GM21447 (cell line): ENCODE measurements around the gene MAP3K20.
"Not testable (repeated sequence)": the region's sequence is repeated elsewhere in the genome, so short reads cannot be mapped to it uniquely, and the experiment has no call there.

ENCODE experiments used
- ATAC-seq: cut with Tn5 transposase; IDR thresholded peaks from one replicate; pipeline ENCODE4 v1.9.1; 2021; ENCODE audit not compliant: unreplicated experiment

MAP3K20 gene

DNA sequence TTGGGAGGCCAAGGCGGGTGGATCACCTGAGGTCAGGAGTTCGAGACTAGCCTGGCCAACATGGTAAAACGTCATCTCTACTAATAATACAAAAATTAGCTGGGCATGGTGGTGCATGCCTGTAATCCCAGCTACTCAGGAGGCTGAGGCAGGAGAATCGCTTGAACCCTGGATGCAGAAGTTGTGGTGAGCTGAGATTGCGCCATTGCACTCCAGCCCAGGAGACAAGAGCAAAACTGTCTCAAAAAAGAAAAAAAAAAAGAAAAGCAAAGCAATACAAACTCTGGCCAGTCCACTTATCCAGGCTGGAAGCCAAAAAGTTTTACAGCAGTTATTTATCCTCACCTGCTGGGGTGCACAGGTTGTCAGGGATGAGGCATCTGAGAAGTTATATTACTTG, 186.7 kb downstream of the MAP3K20 start:
- not testable (repeated sequence) for ATAC-seq

DNA sequence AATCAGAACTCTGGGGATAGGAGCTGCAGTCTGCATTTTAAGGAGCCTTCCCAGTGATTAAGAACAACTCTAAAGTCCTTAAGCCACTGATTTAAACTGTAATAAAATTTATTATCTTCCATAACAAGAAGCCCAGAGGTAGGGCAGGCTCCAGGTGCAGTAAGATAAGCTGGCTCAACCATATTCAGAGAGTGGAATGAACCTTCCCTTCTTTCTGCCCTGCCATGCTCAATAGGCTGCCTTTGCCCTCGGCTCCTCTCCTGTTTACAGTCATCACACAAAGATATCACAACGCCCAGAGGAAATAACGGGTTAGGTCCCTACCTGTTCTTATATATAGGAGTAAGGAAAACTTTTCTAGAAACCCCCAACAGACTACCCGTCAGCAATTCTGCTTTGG, 188.5 kb downstream of the MAP3K20 start:
- ATAC-seq, result no peak

DNA sequence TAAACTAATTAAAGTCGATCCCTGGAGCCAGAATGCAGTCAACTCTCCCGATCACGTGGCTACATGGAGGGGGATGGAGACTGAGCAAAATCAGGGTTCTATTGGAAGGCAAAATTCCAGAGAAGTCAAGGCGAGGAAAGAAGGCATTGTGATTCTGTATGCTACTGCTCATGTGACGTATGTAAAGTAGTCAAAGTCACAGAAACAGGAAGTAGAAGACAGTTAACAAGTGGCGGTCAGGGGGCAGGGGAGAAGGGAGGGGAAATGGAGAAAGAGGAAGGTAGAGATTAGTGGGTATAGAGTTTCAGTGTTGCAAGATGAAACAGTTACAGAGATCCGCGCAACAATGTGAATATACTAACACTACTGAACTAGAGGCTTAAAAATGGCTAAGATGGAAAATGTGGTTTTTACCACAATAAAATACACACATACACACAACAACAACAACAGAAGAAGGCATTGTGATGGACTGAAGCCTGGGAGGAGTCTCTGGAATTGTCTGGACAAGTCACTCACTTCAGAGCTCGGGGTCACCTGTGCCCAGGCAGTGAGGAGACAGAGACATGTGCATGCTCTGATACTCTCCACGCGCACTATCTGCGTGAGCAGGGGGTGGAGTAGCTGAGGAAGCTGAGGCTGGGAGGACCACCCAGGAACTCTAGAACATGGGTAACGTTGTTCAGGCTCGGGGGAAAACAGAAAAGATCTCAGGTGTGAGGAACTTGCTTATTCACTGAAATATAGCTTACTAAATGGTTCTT, 189.1 kb downstream of the MAP3K20 start:
- ATAC-seq, result peak; percentile 99

DNA sequence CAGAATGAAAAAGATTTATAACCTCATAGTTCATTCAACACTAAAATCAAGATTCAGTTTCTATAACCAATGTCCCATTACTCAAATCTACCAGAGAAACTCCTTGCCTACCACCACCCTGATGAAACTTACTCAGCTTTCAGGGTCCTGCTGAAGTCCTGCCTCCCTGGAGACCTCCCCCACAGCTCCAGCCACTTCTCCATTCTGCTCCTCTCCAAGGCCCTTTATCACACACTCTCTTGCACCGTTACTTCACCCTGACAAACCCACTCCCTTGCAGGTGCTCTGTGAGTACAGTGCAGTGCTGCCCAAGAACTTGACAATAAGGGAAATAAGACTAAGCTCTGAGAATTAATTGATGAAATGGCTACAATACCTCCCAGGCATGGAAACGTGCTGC, 195.5 kb downstream of the MAP3K20 start:
- no peak for ATAC-seq

DNA sequence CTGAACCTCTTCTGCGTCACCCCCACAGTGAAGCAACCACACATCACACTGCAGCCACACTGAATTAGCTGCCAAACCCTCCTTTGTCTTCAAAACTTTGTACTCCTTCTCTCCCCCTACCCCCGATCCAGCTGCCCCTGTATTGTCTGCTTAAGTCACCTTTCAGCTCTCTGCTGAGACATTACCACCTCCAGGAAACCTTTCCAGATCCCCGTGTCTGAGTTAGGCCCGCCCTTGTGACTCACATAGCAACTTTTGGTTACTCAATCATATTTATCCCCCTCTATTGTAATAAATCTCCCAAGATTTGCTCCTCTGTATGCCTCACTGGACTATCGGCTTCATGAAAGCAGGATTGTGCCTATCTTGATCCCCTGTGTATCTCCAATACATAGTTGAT, 196.2 kb downstream of the MAP3K20 start:
- no peak for ATAC-seq

DNA sequence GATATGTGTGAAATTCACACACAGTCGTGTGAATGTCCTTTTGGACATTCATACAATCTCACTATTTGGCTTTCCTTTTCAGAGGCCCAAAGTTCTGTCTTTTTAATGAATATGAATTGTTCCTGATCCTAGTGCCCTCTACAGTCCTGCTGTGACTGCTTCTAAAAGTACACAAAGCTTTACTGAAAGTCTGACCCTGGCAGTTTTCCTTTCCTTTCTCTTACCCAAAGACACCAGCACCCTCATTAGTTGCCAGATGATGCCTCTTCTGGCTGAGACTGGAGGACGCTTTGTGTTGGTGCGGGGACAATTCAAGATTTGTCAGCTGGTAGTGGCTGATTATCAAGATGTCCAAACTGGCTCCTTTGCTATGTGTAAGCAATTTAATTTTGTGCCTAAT, 197.2 kb downstream of the MAP3K20 start:
- no peak for ATAC-seq

DNA sequence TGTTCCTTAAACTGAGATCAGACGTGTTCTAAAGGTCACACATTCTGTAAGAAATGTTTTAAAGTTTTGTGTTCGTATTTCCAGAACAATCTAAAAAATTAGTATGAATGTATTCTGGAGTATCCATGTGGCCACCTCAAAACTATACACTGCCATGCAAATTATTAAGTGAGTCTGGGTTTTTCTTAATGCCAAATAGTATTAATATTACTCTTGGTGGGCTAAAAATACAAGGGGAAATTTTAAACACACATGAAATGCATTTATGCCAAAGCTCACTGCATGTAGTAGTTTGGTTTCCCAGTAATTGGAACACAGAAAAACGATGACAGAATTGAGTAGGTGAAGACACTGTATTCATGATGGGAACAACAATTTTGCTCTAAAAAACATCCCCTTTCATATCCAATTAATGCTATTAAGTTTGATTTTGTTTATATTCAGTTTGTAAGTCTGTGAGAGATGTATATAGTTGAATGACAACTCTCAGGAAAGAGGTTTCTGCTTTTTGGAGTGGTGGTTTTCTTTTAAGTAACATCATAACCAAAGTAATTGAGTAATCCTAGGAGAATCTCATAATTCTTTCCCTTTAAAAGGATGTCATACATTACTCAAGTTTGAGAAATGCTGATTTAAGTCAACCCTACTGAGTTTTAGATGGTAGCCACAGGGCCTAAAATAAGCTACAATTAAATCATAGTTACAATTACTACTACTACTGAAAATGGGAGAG, 203.3 kb downstream of the MAP3K20 start:
- ATAC-seq, result no peak

DNA sequence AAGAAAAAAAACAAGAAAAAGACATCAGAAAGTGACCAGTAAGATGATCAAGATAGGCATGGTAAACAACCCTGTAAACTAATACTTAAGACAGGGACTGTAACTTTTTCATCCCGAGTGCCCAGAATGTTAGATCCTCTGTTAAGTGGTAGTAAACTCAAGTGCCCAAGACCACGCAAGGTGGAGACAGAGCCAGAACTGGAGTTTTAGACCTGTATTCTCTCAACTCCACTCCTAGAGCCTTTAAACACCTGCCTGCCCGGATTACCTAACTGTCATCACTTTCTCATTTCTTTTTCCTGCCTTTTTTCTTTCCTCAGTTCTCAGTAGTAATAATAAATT, 203.9 kb downstream of the MAP3K20 start:
- no peak for ATAC-seq

DNA sequence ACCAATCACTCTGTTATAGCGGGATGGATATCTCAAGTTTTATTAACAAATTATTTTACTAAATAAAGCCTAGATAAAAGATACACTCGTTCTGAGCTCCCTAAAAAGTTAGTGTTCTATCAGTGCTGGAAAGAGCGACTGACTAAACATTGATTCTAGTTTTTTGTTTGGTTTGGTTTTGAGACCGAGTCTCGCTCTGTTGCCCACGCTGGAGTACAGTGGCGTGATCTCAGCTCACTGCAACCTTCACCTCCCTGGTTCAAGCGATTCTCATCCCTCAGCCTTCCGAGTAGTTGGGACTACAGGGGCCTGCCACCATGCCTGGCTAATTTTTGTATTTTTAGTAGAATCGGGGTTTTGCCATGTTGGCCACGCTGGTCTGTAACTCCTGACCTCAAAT, 205.2 kb downstream of the MAP3K20 start:
- no peak for ATAC-seq

DNA sequence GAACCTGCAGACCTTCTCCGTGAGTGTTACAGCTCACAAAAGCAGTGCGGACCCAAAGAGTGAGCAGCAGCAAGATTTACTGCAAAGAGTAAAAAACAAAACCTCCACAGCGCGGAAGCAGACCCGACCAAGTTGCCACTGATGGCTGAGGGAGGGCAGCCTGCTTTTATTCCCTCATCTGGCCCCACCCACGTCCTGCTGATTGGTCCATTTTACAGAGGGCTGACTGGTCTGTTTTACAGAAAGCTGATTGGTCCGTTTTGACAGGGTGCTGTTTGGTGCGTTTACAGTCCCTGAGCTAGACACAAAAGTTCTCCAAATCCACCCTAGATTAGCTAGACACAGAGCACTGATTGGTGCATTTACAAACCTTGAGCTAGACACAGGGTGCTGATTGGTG, 206.3 kb downstream of the MAP3K20 start:
- ATAC-seq, result not testable (repeated sequence)

DNA sequence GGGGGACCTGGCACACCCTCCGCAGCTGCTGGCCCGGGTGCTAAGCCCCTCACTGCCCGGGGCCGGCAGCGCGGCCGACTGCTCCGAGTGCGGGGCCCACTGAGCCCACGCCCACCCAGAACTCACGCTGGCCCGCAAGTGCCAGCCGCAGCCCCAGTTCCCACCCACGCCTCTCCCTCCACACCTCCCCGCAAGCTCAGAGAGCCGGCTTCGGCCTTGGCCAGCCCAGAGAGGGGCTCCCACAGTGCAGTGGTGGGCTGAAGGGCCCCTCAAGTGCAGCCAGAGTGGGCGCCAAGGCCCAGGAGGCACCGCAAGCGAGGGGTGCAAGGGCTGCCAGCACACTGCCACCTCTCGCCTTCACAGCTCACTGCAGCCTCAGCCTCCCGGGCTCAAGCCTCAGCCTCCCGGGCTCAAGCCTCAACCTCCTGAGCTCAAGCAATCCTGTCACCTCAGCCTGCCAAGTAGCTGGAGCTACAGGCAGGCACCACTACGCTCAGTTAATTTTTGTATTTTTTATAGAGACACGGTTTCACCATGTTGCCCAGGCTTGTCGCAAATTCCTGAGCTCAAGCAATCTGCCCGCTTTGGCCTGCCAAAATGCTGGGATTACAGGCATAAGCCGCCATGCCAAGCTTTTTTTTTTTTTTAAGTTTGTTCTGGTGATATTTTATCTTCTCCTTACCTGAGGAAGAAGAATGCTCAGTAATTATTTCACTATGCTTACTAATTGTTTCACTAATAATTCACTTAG, 207.3 kb downstream of the MAP3K20 start:
- ATAC-seq, result no peak

DNA sequence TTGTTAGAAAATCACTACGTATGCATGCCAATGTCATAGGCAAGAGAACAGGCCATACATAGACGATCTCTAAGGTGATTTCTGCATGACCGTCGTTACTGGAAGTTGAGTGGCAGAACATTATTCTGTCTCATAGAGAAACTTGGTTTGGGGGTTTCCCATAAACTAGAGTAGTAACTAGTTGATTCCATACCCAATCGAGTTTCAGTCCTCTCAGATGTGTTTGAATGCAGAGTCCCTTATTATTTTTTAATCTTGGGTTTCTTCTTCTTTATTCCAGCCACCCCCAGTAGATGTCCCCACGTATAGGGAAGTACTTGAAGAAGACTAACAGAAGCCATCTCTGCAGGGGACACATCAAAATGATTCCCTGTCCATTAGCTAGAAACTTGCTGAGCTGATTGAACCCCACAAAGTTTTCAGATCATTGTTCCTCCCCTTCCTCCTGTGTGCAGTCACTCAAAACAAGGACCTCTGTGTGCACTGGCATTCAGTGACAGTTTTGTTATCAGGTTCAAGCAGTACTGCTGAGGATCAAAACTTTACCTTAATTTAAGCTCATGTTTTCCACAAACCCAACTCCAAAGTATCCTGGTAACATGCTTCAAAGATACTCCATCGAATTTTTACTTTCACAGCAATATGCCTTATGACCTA, 210.6 kb downstream of the MAP3K20 start:
- ATAC-seq, result peak; percentile 84

DNA sequence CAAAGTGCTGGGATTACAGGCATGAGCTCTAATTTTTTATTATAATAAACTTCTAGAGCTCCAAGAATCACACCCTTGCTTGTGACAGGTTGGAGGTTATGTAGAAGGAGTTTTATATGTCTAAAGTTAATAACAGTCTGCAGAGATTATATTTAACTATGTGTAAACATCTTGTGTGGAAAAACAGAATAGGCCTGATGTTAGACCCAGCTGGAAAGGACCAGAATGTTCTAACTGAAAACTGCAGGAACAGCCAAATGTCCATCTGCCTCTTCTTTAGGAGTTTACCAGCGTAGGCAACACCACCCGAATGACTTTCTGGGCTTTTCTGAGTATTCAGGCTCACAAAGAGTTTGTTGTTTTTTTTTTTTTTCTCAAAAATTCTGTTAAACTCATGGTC, 211.9 kb downstream of the MAP3K20 start:
- no peak for ATAC-seq

DNA sequence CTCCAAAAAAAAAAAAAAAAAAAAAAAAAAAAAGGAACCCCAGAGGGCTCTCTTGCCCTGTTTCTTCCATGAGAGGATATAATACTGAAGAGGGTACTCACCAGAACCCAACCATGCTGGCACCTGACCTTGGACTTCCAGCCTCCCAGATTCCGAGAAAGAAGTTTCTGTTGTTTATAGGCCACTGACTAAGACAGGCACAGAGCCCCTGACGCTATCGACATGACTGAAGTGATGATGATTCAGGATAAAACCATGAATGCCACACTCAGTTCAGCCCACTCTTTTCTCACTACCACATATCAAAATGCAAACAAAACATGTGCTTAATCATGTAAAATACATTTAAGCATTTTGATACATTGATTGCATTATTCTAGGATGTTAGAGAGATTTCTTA, 212.9 kb downstream of the MAP3K20 start:
- ATAC-seq, result no peak

DNA sequence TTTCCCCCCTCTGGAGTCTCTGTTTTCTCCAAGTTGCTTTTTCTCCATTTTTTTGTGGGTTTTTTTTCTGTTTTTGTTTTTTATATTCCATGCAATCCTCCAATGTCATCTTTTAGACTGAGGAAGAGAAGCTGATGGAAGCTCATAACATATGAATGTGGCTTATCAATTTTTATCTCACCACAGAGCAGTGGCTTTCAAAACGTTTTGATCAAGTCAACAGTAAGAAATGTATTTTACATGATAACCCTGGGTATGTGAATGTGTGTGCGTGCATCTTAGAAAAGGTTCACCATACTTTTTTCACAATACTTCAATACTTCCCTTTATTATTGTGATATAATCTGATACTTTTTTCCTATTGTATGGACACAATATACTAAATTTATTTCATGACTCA, 214.4 kb downstream of the MAP3K20 start:
- ATAC-seq, result no peak

DNA sequence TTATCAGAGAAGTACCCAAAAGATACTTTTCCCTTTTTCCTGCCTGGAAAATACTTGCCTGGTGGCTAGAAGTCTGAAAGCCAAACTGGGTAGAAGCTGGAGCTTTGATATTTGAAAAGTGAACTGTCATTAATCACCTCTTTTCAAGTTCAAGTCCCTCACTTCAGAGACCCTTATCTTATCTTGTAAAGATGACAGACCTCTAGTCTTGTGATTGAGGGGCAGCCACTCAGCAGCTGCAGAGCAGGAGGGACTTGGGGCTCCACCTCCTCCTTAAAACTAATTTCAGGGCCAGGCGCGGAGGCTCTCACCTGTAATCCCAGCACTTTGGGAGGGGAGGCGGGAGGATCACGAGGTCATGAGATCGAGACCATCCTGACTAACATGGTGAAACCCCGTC, 214.9 kb downstream of the MAP3K20 start:
- ATAC-seq, result no peak

DNA sequence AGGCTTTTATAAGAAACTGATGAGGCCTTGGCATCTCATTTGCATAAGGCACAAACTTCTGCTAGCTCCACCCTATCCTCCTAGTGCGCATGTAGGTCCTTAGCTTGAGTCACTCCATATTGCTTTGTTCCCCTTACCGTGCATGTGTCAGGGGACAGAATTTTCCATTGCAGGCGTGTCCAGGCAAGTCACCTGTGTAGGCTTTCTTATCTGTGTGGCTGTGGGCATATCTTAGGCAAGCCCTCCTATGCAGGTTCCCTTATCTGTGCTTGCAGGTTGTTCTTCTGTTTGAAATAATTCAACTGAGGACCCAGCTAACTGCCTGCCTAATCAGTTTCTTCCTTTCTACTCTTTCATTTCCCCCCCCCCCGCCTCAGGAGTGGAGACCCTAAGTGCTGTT, 215.8 kb downstream of the MAP3K20 start:
- no peak for ATAC-seq

DNA sequence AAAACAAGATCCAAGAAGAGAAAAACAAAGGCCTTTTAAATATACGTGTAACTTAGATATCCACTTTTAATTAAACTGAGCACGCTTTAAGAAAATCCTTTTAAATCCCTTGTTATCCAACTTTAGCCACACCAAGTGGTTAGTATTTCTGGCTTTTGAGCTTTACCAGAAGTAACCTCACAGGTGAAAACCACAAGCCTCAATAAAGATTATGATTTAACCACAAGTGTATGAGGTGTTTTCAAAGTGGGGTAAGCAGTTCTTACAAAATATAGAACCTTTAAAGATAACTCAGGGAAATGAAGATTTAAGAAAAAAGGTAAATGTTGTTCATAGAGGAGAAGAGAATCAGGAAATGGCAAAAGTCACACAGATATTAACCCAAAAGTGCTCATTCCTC, 220.6 kb downstream of the MAP3K20 start:
- ATAC-seq, result no peak

DNA sequence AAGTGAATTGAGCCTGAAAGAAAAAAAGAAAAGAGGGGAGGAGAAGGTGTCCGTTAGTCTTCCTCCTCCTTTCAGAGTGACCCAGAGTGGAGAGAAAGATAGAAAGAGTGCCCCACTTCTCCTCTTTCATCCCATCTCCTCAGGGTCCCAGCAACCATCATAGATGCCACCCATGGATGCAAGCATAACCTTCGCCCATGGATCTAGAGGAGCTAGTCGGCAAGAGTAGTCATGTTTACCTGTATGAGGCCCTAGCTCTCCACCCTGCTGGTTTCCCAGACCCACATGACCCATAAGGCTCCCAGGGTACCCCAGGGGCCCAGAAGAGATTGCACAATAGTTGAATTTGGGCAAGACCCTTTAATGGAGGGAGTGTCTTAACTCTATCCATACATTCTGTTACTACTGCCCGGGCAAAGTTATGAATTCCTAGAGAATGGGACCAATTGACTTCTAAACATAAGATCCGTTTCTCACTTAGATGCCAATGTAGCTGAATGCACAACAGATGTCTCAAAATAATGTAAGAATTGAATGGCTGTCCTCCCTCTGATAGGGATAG, 223.0 kb downstream of the MAP3K20 start:
- no peak for ATAC-seq

DNA sequence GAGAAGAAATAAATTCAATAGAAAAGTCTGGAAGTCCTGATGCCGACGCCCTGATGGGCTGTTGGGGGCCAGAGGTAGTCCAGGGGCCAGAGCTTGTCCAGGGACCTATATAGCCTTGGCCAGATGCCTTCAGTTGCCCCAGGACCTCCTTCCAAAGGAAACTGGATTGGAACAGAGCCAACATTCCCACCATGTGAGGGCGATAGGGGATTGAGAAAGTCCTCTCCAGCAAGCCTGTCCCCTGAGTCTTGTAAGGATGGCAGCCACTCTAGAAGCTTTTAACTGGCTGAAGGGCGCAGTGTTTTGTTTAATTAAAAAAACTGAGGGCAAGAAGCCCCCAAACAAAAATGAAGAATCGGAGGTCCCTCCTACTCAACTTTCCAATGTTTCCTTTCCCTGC, 224.1 kb downstream of the MAP3K20 start:
- no peak for ATAC-seq

DNA sequence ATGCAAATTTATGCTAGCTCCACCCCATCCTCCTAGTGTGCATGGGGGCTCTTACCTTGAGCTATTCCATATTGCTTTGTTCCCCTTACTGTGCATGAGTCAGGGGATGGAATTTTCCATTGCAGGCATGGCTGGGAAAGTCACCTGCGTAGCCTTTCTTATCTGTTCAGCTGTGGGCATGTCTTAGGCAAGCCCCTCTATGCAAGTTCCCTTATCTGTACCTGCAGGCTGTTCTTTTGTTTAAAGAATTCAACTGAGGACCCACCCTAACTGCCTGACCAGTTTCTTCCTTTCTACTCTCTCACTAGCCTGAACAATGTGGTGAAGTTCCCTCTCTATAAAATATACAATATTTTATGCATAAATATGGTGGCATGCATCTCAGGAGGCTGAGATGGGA, 224.8 kb downstream of the MAP3K20 start:
- no peak for ATAC-seq
